SU-DHL-6 (cell line): ENCODE measurements around the gene RPL10L.

Experiments
- H2AFZ ChIP-seq: fragments of 200-600 bp; sonication (generic); 2 replicates; pipeline ENCODE4 v1.6.1; 2014; ENCODE audit warnings: low read depth, mild to moderate bottlenecking, moderate library complexity, mixed read lengths, antibody characterized with exemption, low read length; ENCODE audit not compliant: severe bottlenecking
- H3F3A ChIP-seq: fragments of 200-600 bp; shearing (Covaris generic); 2 replicates; pipeline ENCODE4 v1.6.0; 2016; ENCODE audit warnings: antibody characterized with exemption, mild to moderate bottlenecking; ENCODE audit not compliant: insufficient read depth
- H3K27ac ChIP-seq: fragments of 200-600 bp; sonication (generic); 2 replicates; pipeline ENCODE4 v1.5.1; 2016; ENCODE audit warnings: low read depth, mild to moderate bottlenecking, low read length, moderate library complexity, mixed read lengths
- H3K27me3 ChIP-seq: fragments of 200-600 bp; sonication (generic), shearing (Covaris generic); 2 replicates; pipeline ENCODE4 v1.6.0; 2014; ENCODE audit warnings: mild to moderate bottlenecking, low read length
- H3K36me3 ChIP-seq: fragments of 200-600 bp; sonication (generic); 2 replicates; pipeline ENCODE4 v1.6.1; 2014; ENCODE audit warnings: mild to moderate bottlenecking, low read length, mixed read lengths
- H3K4me2 ChIP-seq: fragments of 300-600, 200-600 bp; shearing (Covaris generic), sonication (generic); 2 replicates; pipeline ENCODE4 v1.6.0; 2014; ENCODE audit warnings: low read length, low read depth, mild to moderate bottlenecking; ENCODE audit not compliant: poor library complexity, severe bottlenecking
- H3K4me3 ChIP-seq: fragments of 200-600 bp; sonication (generic); 2 replicates; pipeline ENCODE4 v1.5.1; 2014; ENCODE audit warnings: antibody characterized with exemption, low read length, mild to moderate bottlenecking, mixed read lengths; ENCODE audit not compliant: insufficient read depth, poor library complexity, severe bottlenecking
- H3K79me2 ChIP-seq: fragments of 200-600 bp; sonication (generic); 2 replicates; pipeline ENCODE4 v1.6.1; 2014; ENCODE audit warnings: mild to moderate bottlenecking, low read length, moderate library complexity; ENCODE audit not compliant: insufficient read depth
- H3K9ac ChIP-seq: fragments of 200-600 bp; sonication (generic); 2 replicates; pipeline ENCODE4 v1.7.0; 2014; ENCODE audit warnings: mild to moderate bottlenecking, low read length
- H3K9me2 ChIP-seq: fragments of 200-600 bp; sonication (generic); replicated peaks from 2 replicates; pipeline ENCODE4 v1.6.1; 2014; ENCODE audit warnings: low read length; ENCODE audit not compliant: insufficient read depth
- H3K9me3 ChIP-seq: fragments of 200-600 bp; sonication (generic); 2 replicates; pipeline ENCODE4 v1.6.1; 2014; ENCODE audit warnings: low read length, mixed read lengths; ENCODE audit not compliant: insufficient read depth
- H4K20me1 ChIP-seq: fragments of 200-600 bp; sonication (generic); 2 replicates; pipeline ENCODE4 v1.6.1; 2014; ENCODE audit warnings: low read depth, mild to moderate bottlenecking, antibody characterized with exemption, low read length, moderate library complexity, mixed read lengths
- CTCF ChIP-seq: fragments of 200-600 bp; sonication (generic); IDR thresholded peaks from one replicate; pipeline ENCODE4 v1.5.1; 2017; ENCODE audit warnings: antibody characterized with exemption, mild to moderate bottlenecking, low read length, moderate library complexity; ENCODE audit not compliant: insufficient read depth, poor library complexity, severe bottlenecking
- EZH2phosphoT487 ChIP-seq: fragments of 200-600 bp; sonication (generic), shearing (Covaris generic); conservative IDR thresholded peaks from 2 replicates; pipeline ENCODE4 v1.6.1; 2018; ENCODE audit warnings: mild to moderate bottlenecking, antibody characterized with exemption, low read length, moderate library complexity, mixed read lengths

Gene RPL10L

GRCh38 chr14:46653031-46653755 is 1.6 kb upstream of the RPL10L start:
- no peak overlapping the region for H2AFZ ChIP-seq
- no peaks in the 10 kb centered on the region for H3K79me2 ChIP-seq
- no peaks in the 10 kb centered on the region for H3K27me3 ChIP-seq
- TF ChIP-seq EZH2phosphoT487 = no peak
- no peak for TF ChIP-seq CTCF
- H3K9me3 ChIP-seq = no peaks in the 10 kb centered on the region
- no peaks in the 10 kb centered on the region for H3K9me2 ChIP-seq
- peak overlapping the region; percentile 12 for H3K4me2 ChIP-seq
- no peak overlapping the region for H3K27ac ChIP-seq
- H3K9ac ChIP-seq = no peak overlapping the region
- no peak overlapping the region for H3K4me3 ChIP-seq
- no peaks in the 10 kb centered on the region for H3K36me3 ChIP-seq
- no peaks in the 10 kb centered on the region for H3F3A ChIP-seq
- no peaks in the 10 kb centered on the region for H4K20me1 ChIP-seq

GRCh38 chr14:46646796-46647195 is 4.8 kb downstream of the RPL10L start:
- TF ChIP-seq EZH2phosphoT487 (no peak), CTCF (no peak)
- Histone ChIP-seq H3K79me2 (no peaks in the 10 kb centered on the region), H3K36me3 (no peaks in the 10 kb centered on the region), H3K27ac (no peak overlapping the region), H3K27me3 (no peaks in the 10 kb centered on the region), H3K4me2 (no peak overlapping the region), H2AFZ (no peak overlapping the region), H3K9ac (no peak overlapping the region), H3K9me3 (no peaks in the 10 kb centered on the region), H3F3A (no peaks in the 10 kb centered on the region), H3K4me3 (no peak overlapping the region), H4K20me1 (no peaks in the 10 kb centered on the region), H3K9me2 (no peaks in the 10 kb centered on the region)

GRCh38 chr14:46626876-46627275 is 24.7 kb downstream of the RPL10L start:
- H3K9me2 ChIP-seq = no peaks in the 10 kb centered on the region
- H3K36me3 ChIP-seq = no peaks in the 10 kb centered on the region
- TF ChIP-seq EZH2phosphoT487 = no peak
- no peak for TF ChIP-seq CTCF
- no peaks in the 10 kb centered on the region for H3K9me3 ChIP-seq
- no peak overlapping the region for H3K9ac ChIP-seq
- H3K79me2 ChIP-seq = no peaks in the 10 kb centered on the region
- no peaks in the 10 kb centered on the region for H3F3A ChIP-seq
- H3K27me3 ChIP-seq = no peaks in the 10 kb centered on the region
- no peaks in the 10 kb centered on the region for H4K20me1 ChIP-seq
- H2AFZ ChIP-seq = no peak overlapping the region
- H3K4me3 ChIP-seq = no peak overlapping the region
- H3K27ac ChIP-seq = no peak overlapping the region
- no peak overlapping the region for H3K4me2 ChIP-seq
